Urinary bladder (tissue), 4 donors: ENCODE results near the gene RANBP1. TPM values are rescaled to one million over a fixed set of nuclear protein-coding genes. Genes with fewer than 3 reads are reported as not detected.

Experiments
- DNase-seq: peaks from one replicate; pipeline ENCODE4 v3.0.0-alpha.2; 2015; ENCODE audit errors: extremely low spot score
- H3K27ac ChIP-seq: one replicate; pipeline ENCODE4 v1.5.1; 2013; ENCODE audit warnings: low read depth, mild to moderate bottlenecking, moderate library complexity
- H3K36me3 ChIP-seq: one replicate; pipeline ENCODE4 v1.6.1; 2013; ENCODE audit warnings: mild to moderate bottlenecking, moderate library complexity; ENCODE audit not compliant: insufficient read depth
- H3K4me1 ChIP-seq: one replicate; pipeline ENCODE4 v1.6.1; 2013; ENCODE audit warnings: mild to moderate bottlenecking, moderate library complexity; ENCODE audit not compliant: insufficient read depth
- H3K4me3 ChIP-seq: one replicate; pipeline ENCODE4 v1.5.1; 2013; ENCODE audit warnings: low read depth, low read length
- WGBS: extraction: QIAGEN DNeasy Blood & Tissue Kit; methylation state at CpG from one replicate; pipeline ENCODE4 v1.1.7; 2013; 5-methylcytosine and 5-hydroxymethylcytosine counted together
- polyA plus RNA-seq: library from polyadenylated mRNA; stranded (reverse); fragments of 200-250 nt; gene quantifications from one replicate; pipeline ENCODE4 v1.2.3, GENCODE V29; 2013
- total RNA-seq: library from RNA; depleted of rRNA; stranded (reverse); fragments of >200 nt; gene quantifications from one replicate; pipeline ENCODE4 v1.2.3, GENCODE V29; 2014
- donor health status: healthy with polysubstance abuse.
- donor health status: healthy.

Gene RANBP1
- total and polyA plus RNA-seq, 2 donors, result 91.8 to 97.2 TPM

GRCh38 chr22:20092477-20092854 lies 23.4 kb upstream of the RANBP1 start:
- H3K4me3 ChIP-seq, result no peak overlapping the region
- peaks cover 5% of the 10 kb centered on the region for H3K36me3 ChIP-seq
- DNase-seq, result no peak

GRCh38 chr22:20093418-20094196 lies 22.3 kb upstream of the RANBP1 start:
- Histone ChIP-seq H3K36me3 (peaks cover 5% of the 10 kb centered on the region), H3K4me3 (no peak overlapping the region), H3K4me1 (no peaks in the 10 kb centered on the region), H3K27ac (no peak overlapping the region)
- DNase-seq, result no peak
- 93% methylated on average over 13 of the region's 13 CpGs for WGBS

More at GRCh38 chr22:20092477-20092854, 23.4 kb upstream of the RANBP1 start:
- 93% methylated on average over 11 of the region's 11 CpGs for WGBS
- no peak overlapping the region for H3K27ac ChIP-seq
- H3K4me1 ChIP-seq, result no peaks in the 10 kb centered on the region

GRCh38 chr22:20094197-20094807 lies 21.6 kb upstream of the RANBP1 start:
- no peak overlapping the region for H3K27ac ChIP-seq
- DNase-seq, result no peak
- peaks cover 5% of the 10 kb centered on the region for H3K36me3 ChIP-seq
- H3K4me1 ChIP-seq, result no peaks in the 10 kb centered on the region
- 94% methylated on average over 15 of the region's 15 CpGs for WGBS
- no peak overlapping the region for H3K4me3 ChIP-seq

GRCh38 chr22:20095521-20095920 lies 20.4 kb upstream of the RANBP1 start:
- H3K27ac ChIP-seq, result no peak overlapping the region
- H3K4me3 ChIP-seq, result no peak overlapping the region
- DNase-seq, result no peak
- no peaks in the 10 kb centered on the region for H3K4me1 ChIP-seq
- peaks cover 7% of the 10 kb centered on the region for H3K36me3 ChIP-seq
- 95% methylated on average over 4 of the region's 4 CpGs for WGBS

- no peaks in the 10 kb centered on the region for H3K4me1 ChIP-seq
- DNase-seq, result no peak
- peaks cover 9% of the 10 kb centered on the region for H3K36me3 ChIP-seq
- H3K27ac ChIP-seq, result no peak overlapping the region
- WGBS, result over 99% methylated on average over 2 of the region's 2 CpGs
- H3K4me3 ChIP-seq, result no peak overlapping the region
Observed at GRCh38 chr22:20096574-20097420, 19.1 kb upstream of the RANBP1 start.

GRCh38 chr22:20099099-20099711 lies 16.7 kb upstream of the RANBP1 start:
- H3K4me3 ChIP-seq, result no peak overlapping the region
- no peak for DNase-seq
- no peak overlapping the region for H3K27ac ChIP-seq
- H3K4me1 ChIP-seq, result no peaks in the 10 kb centered on the region
- H3K36me3 ChIP-seq, result peaks cover 6% of the 10 kb centered on the region
- 95% methylated on average over 6 of the region's 6 CpGs for WGBS

- no peak for DNase-seq
- H3K4me3 ChIP-seq, result no peak overlapping the region
- no peak overlapping the region for H3K27ac ChIP-seq
- WGBS, result 89% methylated on average over 8 of the region's 8 CpGs
- peaks cover 9% of the 10 kb centered on the region for H3K36me3 ChIP-seq
- no peaks in the 10 kb centered on the region for H3K4me1 ChIP-seq
Observed at GRCh38 chr22:20101638-20102037, 14.3 kb upstream of the RANBP1 start.

- Histone ChIP-seq H3K27ac (no peak overlapping the region), H3K36me3 (peaks cover 12% of the 10 kb centered on the region), H3K4me3 (no peak overlapping the region), H3K4me1 (no peaks in the 10 kb centered on the region)
- DNase-seq, result no peak
- 91% methylated on average over 12 of the region's 12 CpGs for WGBS
Observed at GRCh38 chr22:20102203-20102780, 13.6 kb upstream of the RANBP1 start.

GRCh38 chr22:20105456-20106204 lies 10.3 kb upstream of the RANBP1 start:
- 95% methylated on average over 7 of the region's 7 CpGs for WGBS

GRCh38 chr22:20106205-20106848 lies 9.6 kb upstream of the RANBP1 start:
- no peaks in the 10 kb centered on the region for H3K4me1 ChIP-seq
- H3K36me3 ChIP-seq, result peaks cover 11% of the 10 kb centered on the region
- no peak for DNase-seq
- WGBS, result 88% methylated on average over 20 of the region's 20 CpGs
- H3K27ac ChIP-seq, result no peak overlapping the region
- H3K4me3 ChIP-seq, result no peak overlapping the region

More at GRCh38 chr22:20105456-20106204, 10.3 kb upstream of the RANBP1 start:
- Histone ChIP-seq H3K4me1 (no peaks in the 10 kb centered on the region), H3K36me3 (peaks cover 12% of the 10 kb centered on the region), H3K4me3 (no peak overlapping the region), H3K27ac (no peak overlapping the region)
- DNase-seq, result no peak

- no peak for DNase-seq
Observed at GRCh38 chr22:20106849-20107237, 9.1 kb upstream of the RANBP1 start.

GRCh38 chr22:20107471-20107901 lies 8.4 kb upstream of the RANBP1 start:
- peaks cover 11% of the 10 kb centered on the region for H3K36me3 ChIP-seq
- WGBS, result 92% methylated on average over 7 of the region's 7 CpGs
- no peaks in the 10 kb centered on the region for H3K4me1 ChIP-seq
- H3K27ac ChIP-seq, result no peak overlapping the region
- H3K4me3 ChIP-seq, result no peak overlapping the region
- DNase-seq, result no peak

More at GRCh38 chr22:20106849-20107237, 9.1 kb upstream of the RANBP1 start:
- H3K4me3 ChIP-seq, result no peak overlapping the region
- WGBS, result 95% methylated on average over 10 of the region's 10 CpGs
- peaks cover 11% of the 10 kb centered on the region for H3K36me3 ChIP-seq
- no peak overlapping the region for H3K27ac ChIP-seq
- no peaks in the 10 kb centered on the region for H3K4me1 ChIP-seq
